ENCODE results near the gene PAMR1. TPM values are rescaled to one million over a fixed set of nuclear protein-coding genes. Genes with fewer than 3 reads are reported as not detected.
"Not testable (repeated sequence)": the region's sequence is repeated elsewhere in the genome, so short reads cannot be mapped to it uniquely, and the experiment has no call there.

PAMR1 gene
- total RNA-seq, 1 experiment from 2014 or later = 1.1 TPM

GRCh38 chr11:35549787-35550186 lies 24.4 kb upstream of the PAMR1 start:
- no TSS peak for BruUV-seq (replicated peaks)
- H3K9me3 ChIP-seq (ENCODE audit: insufficient read depth, low read depth) = no peaks in the 10 kb centered on the region
- no peak overlapping the region for H3K4me3 ChIP-seq
- H3K27me3 ChIP-seq (ENCODE audit: insufficient read depth, low read depth) = no peaks in the 10 kb centered on the region
- no peaks in the 10 kb centered on the region for H3K9me2 ChIP-seq (ENCODE audit: insufficient read depth)
- H3K36me3 ChIP-seq (ENCODE audit: low read depth) = no peaks in the 10 kb centered on the region
- no peak overlapping the region for H3K27ac ChIP-seq
- 0 out of 2 replicates have a peak overlapping the region, but pooled peaks have one; percentile 7 for H3K4me2 ChIP-seq
- intact Hi-C loops (cut with micrococcal nuclease; ENCODE audit: unreplicated experiment) = no loop called here
- peak; percentile 69 to 81 for DNase-seq
- H3F3A ChIP-seq (ENCODE audit: insufficient read depth, low read depth) = peaks cover 7% of the 10 kb centered on the region; the same call in 1 of the 2 replicates
- no peak overlapping the region for H2AFZ ChIP-seq
- H4K20me1 ChIP-seq (ENCODE audit: insufficient read depth) = no peaks in the 10 kb centered on the region
- POLR2A ChIA-PET (ENCODE audit: unreplicated experiment) = interaction anchor here (0.5 kb wide), 1 partner anchor 378 kb away, joined by 12 read pairs; no protein-coding TSS in a partner anchor
- CTCF ChIA-PET = interaction anchor here (0.7 to 0.9 kb wide), 2 partner anchors 34 to 62 kb away, joined by 3 to 6 read pairs; no protein-coding TSS in a partner anchor
- no peaks in the 10 kb centered on the region for H3K79me2 ChIP-seq (ENCODE audit: low read depth)
- no peak for TF ChIP-seq CTCF (conservative IDR thresholded peaks at IDR 0.05)
- no peak for TF ChIP-seq EZH2 (IDR thresholded peaks at IDR 0.05; ENCODE audit: low read depth)
- H3K4me1 ChIP-seq (replicated peaks; ENCODE audit: insufficient read depth) = peaks cover 24% of the 10 kb centered on the region

- H4K20me1 ChIP-seq (ENCODE audit: insufficient read depth) = no peaks in the 10 kb centered on the region
- ChIA-PET POLR2A (ENCODE audit: unreplicated experiment) (interaction anchor here (0.5 kb wide), 1 partner anchor 377 kb away, joined by 12 read pairs; no protein-coding TSS in a partner anchor), CTCF (interaction anchor here (0.9 kb wide), 1 partner anchor 61 kb away, joined by 6 read pairs; no protein-coding TSS in a partner anchor)
- H3K27ac ChIP-seq = no peak overlapping the region
- no peak overlapping the region for H2AFZ ChIP-seq
- no peak overlapping the region for H3K4me2 ChIP-seq
- no peaks in the 10 kb centered on the region for H3K79me2 ChIP-seq (ENCODE audit: low read depth)
- H3K36me3 ChIP-seq (ENCODE audit: low read depth) = no peaks in the 10 kb centered on the region
- H3K9me3 ChIP-seq (ENCODE audit: insufficient read depth, low read depth) = no peaks in the 10 kb centered on the region
- H3K4me1 ChIP-seq (replicated peaks; ENCODE audit: insufficient read depth) = peaks cover 18% of the 10 kb centered on the region
- TF ChIP-seq EZH2 (IDR thresholded peaks at IDR 0.05; ENCODE audit: low read depth) = no peak
- TF ChIP-seq CTCF (conservative IDR thresholded peaks at IDR 0.05) = no peak
- BruUV-seq (replicated peaks) = no TSS peak
- no peak for DNase-seq
- H3K27me3 ChIP-seq (ENCODE audit: insufficient read depth, low read depth) = no peaks in the 10 kb centered on the region
- H3K4me3 ChIP-seq = no peak overlapping the region
- H3K9me2 ChIP-seq (ENCODE audit: insufficient read depth) = no peaks in the 10 kb centered on the region
- intact Hi-C loops (cut with micrococcal nuclease; ENCODE audit: unreplicated experiment) = no loop called here
- H3F3A ChIP-seq (ENCODE audit: insufficient read depth, low read depth) = peaks cover 7% of the 10 kb centered on the region; the same call in 1 of the 2 replicates
Measured at GRCh38 chr11:35548925-35549561, 23.6 kb upstream of the PAMR1 start.

GRCh38 chr11:35547995-35548394 lies 22.6 kb upstream of the PAMR1 start:
- H3K79me2 ChIP-seq (ENCODE audit: low read depth); H3K36me3 ChIP-seq (ENCODE audit: low read depth); H3F3A ChIP-seq (ENCODE audit: insufficient read depth, low read depth); H2AFZ ChIP-seq; H3K27ac ChIP-seq; H3K9me3 ChIP-seq (ENCODE audit: insufficient read depth, low read depth); H3K27me3 ChIP-seq (ENCODE audit: insufficient read depth, low read depth); DNase-seq; H3K9me2 ChIP-seq (ENCODE audit: insufficient read depth); H4K20me1 ChIP-seq (ENCODE audit: insufficient read depth); H3K4me3 ChIP-seq; POLR2A ChIA-PET (ENCODE audit: unreplicated experiment); H3K4me2 ChIP-seq; BruUV-seq (replicated peaks); intact Hi-C loops (cut with micrococcal nuclease; ENCODE audit: unreplicated experiment); CTCF ChIA-PET: not testable (repeated sequence)
- H3K4me1 ChIP-seq (replicated peaks; ENCODE audit: insufficient read depth) = peaks cover 14% of the 10 kb centered on the region
